AG10803 (cell line): ENCODE measurements around the gene ACAD11.

Source experiments
- DNase-seq: peaks from one replicate; pipeline ENCODE4 v3.0.0; 2010; ENCODE audit warnings: low read depth
- H3K4me3 ChIP-seq: 2 replicates; pipeline ENCODE4 v1.5.1; 2011; ENCODE audit warnings: mild to moderate bottlenecking, low read length, control low read depth
- TF ChIP-seq, protein P1 (sequence below): conservative IDR thresholded peaks from 2 replicates; pipeline ENCODE4 v1.5.1; 2011; ENCODE audit warnings: mild to moderate bottlenecking, low read length, control low read depth, inconsistent platforms

The ACAD11 gene

GRCh38 chr3:132637590-132637989, 22.0 kb downstream of the ACAD11 start:
- DNase-seq, result peak; percentile 75
- TF ChIP-seq, protein P1, sequence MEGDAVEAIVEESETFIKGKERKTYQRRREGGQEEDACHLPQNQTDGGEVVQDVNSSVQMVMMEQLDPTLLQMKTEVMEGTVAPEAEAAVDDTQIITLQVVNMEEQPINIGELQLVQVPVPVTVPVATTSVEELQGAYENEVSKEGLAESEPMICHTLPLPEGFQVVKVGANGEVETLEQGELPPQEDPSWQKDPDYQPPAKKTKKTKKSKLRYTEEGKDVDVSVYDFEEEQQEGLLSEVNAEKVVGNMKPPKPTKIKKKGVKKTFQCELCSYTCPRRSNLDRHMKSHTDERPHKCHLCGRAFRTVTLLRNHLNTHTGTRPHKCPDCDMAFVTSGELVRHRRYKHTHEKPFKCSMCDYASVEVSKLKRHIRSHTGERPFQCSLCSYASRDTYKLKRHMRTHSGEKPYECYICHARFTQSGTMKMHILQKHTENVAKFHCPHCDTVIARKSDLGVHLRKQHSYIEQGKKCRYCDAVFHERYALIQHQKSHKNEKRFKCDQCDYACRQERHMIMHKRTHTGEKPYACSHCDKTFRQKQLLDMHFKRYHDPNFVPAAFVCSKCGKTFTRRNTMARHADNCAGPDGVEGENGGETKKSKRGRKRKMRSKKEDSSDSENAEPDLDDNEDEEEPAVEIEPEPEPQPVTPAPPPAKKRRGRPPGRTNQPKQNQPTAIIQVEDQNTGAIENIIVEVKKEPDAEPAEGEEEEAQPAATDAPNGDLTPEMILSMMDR, result no peak
- H3K4me3 ChIP-seq, result no peak overlapping the region

DNA sequence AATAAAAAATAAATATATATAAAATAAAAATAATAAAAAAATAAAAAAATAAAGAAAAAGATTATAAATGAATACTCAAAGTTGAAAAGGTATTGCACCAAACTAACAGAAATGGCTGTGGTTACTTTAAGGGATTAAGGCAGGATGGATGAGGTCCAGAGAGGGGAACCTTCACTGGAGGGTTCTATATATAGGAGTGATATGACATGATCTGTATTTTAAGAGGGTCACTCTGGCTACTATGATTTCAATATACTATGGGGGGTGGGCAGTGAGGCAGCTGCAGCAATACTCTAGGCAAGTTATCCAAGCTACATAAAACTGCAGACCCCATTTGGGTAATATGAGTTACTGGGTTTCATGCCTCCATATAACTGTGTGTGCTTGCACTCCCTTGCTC, 24.6 kb downstream of the ACAD11 start:
- TF ChIP-seq, protein P1, result no peak
- no peak for DNase-seq
- no peak overlapping the region for H3K4me3 ChIP-seq

DNA sequence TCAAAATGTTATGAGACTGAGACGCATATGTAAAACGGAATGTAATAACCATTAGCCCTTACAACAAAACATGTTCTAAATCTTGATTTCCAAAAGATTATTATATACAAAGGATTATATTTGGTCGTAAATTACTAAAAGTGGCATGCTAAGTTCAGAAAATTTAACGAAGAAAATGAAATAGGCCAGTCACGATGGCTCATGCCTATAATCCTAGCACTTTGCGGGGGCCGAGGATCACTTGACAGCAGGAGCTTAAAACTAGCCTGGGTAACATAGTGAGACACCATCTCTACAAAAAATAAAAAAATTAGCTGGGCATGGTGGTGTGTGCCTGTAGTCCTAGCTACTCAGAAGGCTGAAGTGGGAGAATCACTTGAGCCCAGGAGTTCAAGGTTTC, 29.0 kb downstream of the ACAD11 start:
- no peak for DNase-seq
- H3K4me3 ChIP-seq, result no peak overlapping the region
- TF ChIP-seq, protein P1, result no peak

- peak; percentile 71 for DNase-seq
- H3K4me3 ChIP-seq, result no peak overlapping the region
- TF ChIP-seq, protein P1, result no peak
These were observed 29.7 kb downstream of the ACAD11 start for GRCh38 chr3:132629928-132630327.

DNA sequence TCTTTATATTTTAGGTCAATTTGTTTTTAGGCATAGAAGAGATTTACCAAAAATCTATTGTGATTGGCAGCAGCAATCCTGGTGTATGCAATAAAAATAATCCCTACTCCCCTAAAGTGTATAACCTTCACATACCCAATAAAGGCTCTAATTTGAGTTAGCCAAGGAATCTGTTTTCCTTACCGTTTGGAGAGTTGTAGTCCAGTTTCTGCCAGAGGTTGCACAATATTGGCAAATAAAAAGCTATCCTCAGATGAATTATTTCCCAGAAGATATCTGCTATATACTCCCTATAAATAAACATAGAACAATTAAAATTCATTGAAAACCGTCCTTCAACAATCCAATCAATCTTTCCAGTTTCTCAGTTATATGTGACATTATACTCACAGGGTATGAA, 31.5 kb downstream of the ACAD11 start:
- no peak overlapping the region for H3K4me3 ChIP-seq
- DNase-seq, result peak; percentile 31
- TF ChIP-seq, protein P1, result no peak

- DNase-seq, result no peak
- H3K4me3 ChIP-seq, result no peak overlapping the region
- TF ChIP-seq, protein P1, result no peak
These were observed 32.7 kb downstream of the ACAD11 start for GRCh38 chr3:132626955-132627354.

- H3K4me3 ChIP-seq, result no peak overlapping the region
- TF ChIP-seq, protein P1, result no peak
- no peak for DNase-seq
These were observed 34.0 kb downstream of the ACAD11 start for GRCh38 chr3:132625613-132626012.
